NB4 (cell line): ENCODE measurements around the gene MERTK.

ENCODE experiments used
- MYC ChIP-seq: IDR thresholded peaks from 2 replicates; pipeline ENCODE4 v1.6.1; 2011; ENCODE audit warnings: low read depth, low read length
- POLR2A ChIP-seq: IDR thresholded peaks from 2 replicates; pipeline ENCODE4 v1.6.1; 2011; ENCODE audit warnings: mild to moderate bottlenecking; ENCODE audit not compliant: insufficient read length; ENCODE audit errors: extremely low read depth
- TF ChIP-seq, protein P1 (sequence below): IDR thresholded peaks from one replicate; pipeline ENCODE4 v1.5.1; 2012; ENCODE audit warnings: low read depth, low read length
- TF ChIP-seq, protein P2 (sequence below): IDR thresholded peaks from 2 replicates; pipeline ENCODE4 v1.6.1; 2011; ENCODE audit warnings: low read depth, low read length

DNA sequence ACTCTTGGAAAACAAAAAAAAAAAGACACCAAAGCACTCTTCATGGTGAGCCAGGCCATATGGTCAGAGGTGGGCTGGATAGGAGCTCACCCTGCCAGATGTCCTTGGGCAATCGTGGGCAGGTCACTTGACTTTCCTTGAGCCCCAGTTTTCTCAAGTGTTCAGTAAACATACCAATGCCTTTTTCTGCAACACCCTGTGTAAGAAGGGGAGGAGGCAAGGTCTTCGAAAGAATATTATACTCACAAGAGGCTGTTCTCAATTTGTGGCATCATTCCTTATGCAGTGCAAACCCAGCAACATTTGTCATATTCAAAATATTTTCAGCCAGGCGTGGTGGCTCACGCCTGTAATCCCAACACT lies 133.8 kb downstream of the MERTK start:
- TF ChIP-seq, protein P1, sequence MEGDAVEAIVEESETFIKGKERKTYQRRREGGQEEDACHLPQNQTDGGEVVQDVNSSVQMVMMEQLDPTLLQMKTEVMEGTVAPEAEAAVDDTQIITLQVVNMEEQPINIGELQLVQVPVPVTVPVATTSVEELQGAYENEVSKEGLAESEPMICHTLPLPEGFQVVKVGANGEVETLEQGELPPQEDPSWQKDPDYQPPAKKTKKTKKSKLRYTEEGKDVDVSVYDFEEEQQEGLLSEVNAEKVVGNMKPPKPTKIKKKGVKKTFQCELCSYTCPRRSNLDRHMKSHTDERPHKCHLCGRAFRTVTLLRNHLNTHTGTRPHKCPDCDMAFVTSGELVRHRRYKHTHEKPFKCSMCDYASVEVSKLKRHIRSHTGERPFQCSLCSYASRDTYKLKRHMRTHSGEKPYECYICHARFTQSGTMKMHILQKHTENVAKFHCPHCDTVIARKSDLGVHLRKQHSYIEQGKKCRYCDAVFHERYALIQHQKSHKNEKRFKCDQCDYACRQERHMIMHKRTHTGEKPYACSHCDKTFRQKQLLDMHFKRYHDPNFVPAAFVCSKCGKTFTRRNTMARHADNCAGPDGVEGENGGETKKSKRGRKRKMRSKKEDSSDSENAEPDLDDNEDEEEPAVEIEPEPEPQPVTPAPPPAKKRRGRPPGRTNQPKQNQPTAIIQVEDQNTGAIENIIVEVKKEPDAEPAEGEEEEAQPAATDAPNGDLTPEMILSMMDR: no peak
- no peak for TF ChIP-seq POLR2A
- TF ChIP-seq, protein P2, sequence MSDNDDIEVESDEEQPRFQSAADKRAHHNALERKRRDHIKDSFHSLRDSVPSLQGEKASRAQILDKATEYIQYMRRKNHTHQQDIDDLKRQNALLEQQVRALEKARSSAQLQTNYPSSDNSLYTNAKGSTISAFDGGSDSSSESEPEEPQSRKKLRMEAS: no peak
- no peak for TF ChIP-seq MYC
